Measurements from ENCODE around the gene MMS22L. TPM values are rescaled to one million over a fixed set of nuclear protein-coding genes. Genes with fewer than 3 reads are reported as not detected.

The MMS22L gene, protein sequence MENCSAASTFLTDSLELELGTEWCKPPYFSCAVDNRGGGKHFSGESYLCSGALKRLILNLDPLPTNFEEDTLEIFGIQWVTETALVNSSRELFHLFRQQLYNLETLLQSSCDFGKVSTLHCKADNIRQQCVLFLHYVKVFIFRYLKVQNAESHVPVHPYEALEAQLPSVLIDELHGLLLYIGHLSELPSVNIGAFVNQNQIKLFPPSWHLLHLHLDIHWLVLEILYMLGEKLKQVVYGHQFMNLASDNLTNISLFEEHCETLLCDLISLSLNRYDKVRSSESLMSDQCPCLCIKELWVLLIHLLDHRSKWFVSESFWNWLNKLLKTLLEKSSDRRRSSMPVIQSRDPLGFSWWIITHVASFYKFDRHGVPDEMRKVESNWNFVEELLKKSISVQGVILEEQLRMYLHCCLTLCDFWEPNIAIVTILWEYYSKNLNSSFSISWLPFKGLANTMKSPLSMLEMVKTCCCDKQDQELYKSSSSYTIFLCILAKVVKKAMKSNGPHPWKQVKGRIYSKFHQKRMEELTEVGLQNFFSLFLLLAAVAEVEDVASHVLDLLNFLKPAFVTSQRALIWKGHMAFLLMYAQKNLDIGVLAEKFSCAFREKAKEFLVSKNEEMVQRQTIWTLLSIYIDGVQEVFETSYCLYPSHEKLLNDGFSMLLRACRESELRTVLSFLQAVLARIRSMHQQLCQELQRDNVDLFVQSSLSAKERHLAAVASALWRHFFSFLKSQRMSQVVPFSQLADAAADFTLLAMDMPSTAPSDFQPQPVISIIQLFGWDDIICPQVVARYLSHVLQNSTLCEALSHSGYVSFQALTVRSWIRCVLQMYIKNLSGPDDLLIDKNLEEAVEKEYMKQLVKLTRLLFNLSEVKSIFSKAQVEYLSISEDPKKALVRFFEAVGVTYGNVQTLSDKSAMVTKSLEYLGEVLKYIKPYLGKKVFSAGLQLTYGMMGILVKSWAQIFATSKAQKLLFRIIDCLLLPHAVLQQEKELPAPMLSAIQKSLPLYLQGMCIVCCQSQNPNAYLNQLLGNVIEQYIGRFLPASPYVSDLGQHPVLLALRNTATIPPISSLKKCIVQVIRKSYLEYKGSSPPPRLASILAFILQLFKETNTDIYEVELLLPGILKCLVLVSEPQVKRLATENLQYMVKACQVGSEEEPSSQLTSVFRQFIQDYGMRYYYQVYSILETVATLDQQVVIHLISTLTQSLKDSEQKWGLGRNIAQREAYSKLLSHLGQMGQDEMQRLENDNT
- 6.3 and 9.6 TPM in 2 replicates for total RNA-seq

DNA sequence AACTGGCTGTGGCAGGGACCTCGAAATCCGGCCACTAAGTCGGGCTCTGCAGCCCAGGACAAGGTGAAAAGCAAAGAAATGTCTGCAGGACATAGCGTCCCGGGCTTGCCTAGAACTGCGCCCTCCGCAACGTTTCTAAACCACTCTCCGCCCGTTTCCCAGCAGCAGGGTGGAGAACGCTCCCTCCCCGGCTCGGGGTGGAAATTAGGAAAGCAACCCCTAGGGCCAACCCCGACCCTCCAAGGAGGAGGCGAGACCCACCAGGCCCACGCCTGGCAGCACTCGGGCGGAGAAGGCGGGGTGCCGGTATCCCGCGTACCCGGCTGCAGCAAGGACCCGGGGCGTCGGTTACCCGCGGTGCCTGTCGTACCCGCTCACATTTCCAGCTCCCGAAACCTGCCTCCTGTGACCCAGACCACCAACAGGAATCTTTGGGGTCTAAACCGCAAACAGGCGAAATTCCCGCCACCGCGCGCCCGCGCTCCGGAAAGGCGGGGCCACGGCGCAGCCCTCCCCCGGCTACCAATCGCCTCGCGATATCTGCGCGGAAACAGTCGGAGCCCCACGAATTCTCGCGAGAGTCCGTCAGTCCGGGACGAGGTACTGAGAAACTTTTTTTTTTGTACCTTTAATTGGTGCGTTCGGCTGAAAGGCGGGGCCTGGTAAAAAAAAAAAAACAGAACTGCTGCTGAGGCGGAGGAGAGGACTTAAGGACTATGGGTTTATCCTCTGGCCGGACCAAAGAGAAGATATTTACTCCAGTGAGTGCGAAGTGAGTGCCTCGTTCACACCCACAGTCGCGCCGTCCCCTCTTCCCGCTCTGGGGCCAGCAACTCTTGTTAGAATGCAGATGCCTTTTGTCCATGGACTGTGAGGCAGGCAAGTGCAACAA lies at the start of gene MMS22L:
Gene MMS22L, minus strand, starts transcription at position 491 of the 892 bp plus-strand sequence. CDS start 739 bp downstream, outside the sequence.

All from cardiac atrium fibroblast (primary cell).